ENCODE measurements around the gene CEP131. TPM values are rescaled to one million over a fixed set of nuclear protein-coding genes. Genes with fewer than 3 reads are reported as not detected.

The CEP131 gene
- total and polyA plus RNA-seq, 2 donors (not counting 3 experiments of a cell fraction or from before 2014, with no cell fraction given): 5.3 to 17.9 TPM

- CTCF ChIA-PET: interaction anchor here (1.5 kb wide), 1 partner anchor 18 kb away, joined by 3 read pairs; no protein-coding TSS in a partner anchor
- no peak overlapping the region for H2AFZ ChIP-seq (ENCODE audit: low read depth, low read length)
- intact Hi-C loops (cut with micrococcal nuclease) (no loop called here), dilution Hi-C loops (cut with MboI; ENCODE audit: extremely low pct_ligation_motif_present, low sequenced_read_pairs) (no loop called here)
- FAIRE-seq: no peak
- H3K9me1 ChIP-seq (replicated peaks; ENCODE audit: control insufficient read depth, extremely low read depth, insufficient read depth, low read length): no peaks in the 10 kb centered on the region
- H3K36me3 ChIP-seq (ENCODE audit: control insufficient read depth in 2 of 2, extremely low read depth in 1 of 2, insufficient read depth in 2 of 2, low read length in 2 of 2): no peaks in the 10 kb centered on the region
- no peak overlapping the region for H3K9ac ChIP-seq (replicated peaks; ENCODE audit: extremely low read depth, insufficient read depth, low read length)
- H3K27ac ChIP-seq (ENCODE audit: insufficient read depth, low read depth, low read length): no peak overlapping the region
- H3K4me2 ChIP-seq (ENCODE audit: insufficient read depth, low read length): no peak overlapping the region
- H4K20me1 ChIP-seq (replicated peaks; ENCODE audit: control insufficient read depth, extremely low read depth, insufficient read depth, low read length): no peaks in the 10 kb centered on the region
- peaks cover 0 to 1% of the 10 kb centered on the region in 2 experiments for H3K27me3 ChIP-seq (ENCODE audit: control insufficient read depth in 2 of 2, insufficient read depth in 2 of 2, low read length in 2 of 2)
- BruUV-seq (replicated peaks): no TSS peak
- no peak overlapping the region for H3K4me3 ChIP-seq (replicated peaks in 1 of 3; ENCODE audit: insufficient read depth in 1 of 3, low read depth in 1 of 3, low read length in 3 of 3)
- DNase-seq (ENCODE audit: low read depth, low spot score): no peak
- POLR2A ChIA-PET: no interaction called here
- H3K9me3 ChIP-seq (replicated peaks; ENCODE audit: control insufficient read depth, insufficient read depth, low read length): no peaks in the 10 kb centered on the region
- H3K4me1 ChIP-seq (ENCODE audit: control insufficient read depth, extremely low read depth, insufficient read depth, low read length): no peaks in the 10 kb centered on the region
- no peaks in the 10 kb centered on the region for H3K79me2 ChIP-seq (ENCODE audit: control insufficient read depth, insufficient read depth, low read length)
- no peak for TF ChIP-seq MAX (IDR thresholded peaks at IDR 0.05; ENCODE audit: insufficient read depth, insufficient read length)
- no peak for TF ChIP-seq POLR2A (IDR thresholded peaks at IDR 0.05; ENCODE audit: low read depth, low read length)
- TF ChIP-seq GATA2 (IDR thresholded peaks at IDR 0.05; ENCODE audit: insufficient read depth, insufficient read length, low read depth, low read length): no peak
- no peak for TF ChIP-seq POLR2AphosphoS5 (IDR thresholded peaks at IDR 0.05; ENCODE audit: insufficient read depth, low read depth, low read length)
Observed at GRCh38 chr17:81171941-81172340, 50.8 kb downstream of the CEP131 start.

GRCh38 chr17:81170727-81171494, 51.9 kb downstream of the CEP131 start:
- Histone ChIP-seq H3K27me3 (ENCODE audit: control insufficient read depth in 2 of 2, insufficient read depth in 2 of 2, low read length in 2 of 2) (peaks cover 0 to 5% of the 10 kb centered on the region in 2 experiments), H3K9me1 (replicated peaks; ENCODE audit: control insufficient read depth, extremely low read depth, insufficient read depth, low read length) (no peaks in the 10 kb centered on the region), H3K36me3 (ENCODE audit: control insufficient read depth in 2 of 2, extremely low read depth in 1 of 2, insufficient read depth in 2 of 2, low read length in 2 of 2) (no peaks in the 10 kb centered on the region), H2AFZ (ENCODE audit: low read depth, low read length) (no peak overlapping the region), H3K27ac (ENCODE audit: insufficient read depth, low read depth, low read length) (no peak overlapping the region), H3K4me2 (ENCODE audit: insufficient read depth, low read length) (no peak overlapping the region), H4K20me1 (replicated peaks; ENCODE audit: control insufficient read depth, extremely low read depth, insufficient read depth, low read length) (no peaks in the 10 kb centered on the region), H3K79me2 (ENCODE audit: control insufficient read depth, insufficient read depth, low read length) (no peaks in the 10 kb centered on the region), H3K4me1 (ENCODE audit: control insufficient read depth, extremely low read depth, insufficient read depth, low read length) (no peaks in the 10 kb centered on the region), H3K9ac (replicated peaks; ENCODE audit: extremely low read depth, insufficient read depth, low read length) (no peak overlapping the region), H3K9me3 (replicated peaks; ENCODE audit: control insufficient read depth, insufficient read depth, low read length) (no peaks in the 10 kb centered on the region), H3K4me3 (replicated peaks in 1 of 3; ENCODE audit: insufficient read depth in 1 of 3, low read depth in 1 of 3, low read length in 3 of 3) (no peak overlapping the region)
- dilution Hi-C loops (cut with MboI; ENCODE audit: extremely low pct_ligation_motif_present, low sequenced_read_pairs) (no loop called here), intact Hi-C loops (cut with micrococcal nuclease) (no loop called here)
- CTCF ChIA-PET: interaction anchor here (1.0 to 1.5 kb wide), 2 partner anchors 19 to 28 kb away, joined by 3 read pairs; no protein-coding TSS in a partner anchor
- FAIRE-seq: no peak
- no TSS peak for BruUV-seq (replicated peaks)
- no peak for DNase-seq (ENCODE audit: low read depth, low spot score)
- TF ChIP-seq POLR2A (IDR thresholded peaks at IDR 0.05; ENCODE audit: low read depth, low read length): no peak
- no peak for TF ChIP-seq FOS (IDR thresholded peaks at IDR 0.05; ENCODE audit: borderline replicate concordance, insufficient read depth, low read length)
- no peak for TF ChIP-seq EZH2 (IDR thresholded peaks at IDR 0.05; ENCODE audit: borderline replicate concordance, low read depth, low read length, severe bottlenecking)
- TF ChIP-seq MAX (IDR thresholded peaks at IDR 0.05; ENCODE audit: insufficient read depth, insufficient read length): no peak
- no peak for TF ChIP-seq CTCF (IDR thresholded peaks at IDR 0.05; ENCODE audit: extremely low read depth in 1 of 2, insufficient read depth in 1 of 2, low read depth in 1 of 2, low read length in 2 of 2)
- no peak for TF ChIP-seq POLR2AphosphoS5 (IDR thresholded peaks at IDR 0.05; ENCODE audit: insufficient read depth, low read depth, low read length)
- no peak for TF ChIP-seq GATA2 (IDR thresholded peaks at IDR 0.05; ENCODE audit: insufficient read depth, insufficient read length, low read depth, low read length)
- TF ChIP-seq MYC (IDR thresholded peaks at IDR 0.05; ENCODE audit: low read depth, low read length): no peak
- no peak for TF ChIP-seq JUN (IDR thresholded peaks at IDR 0.05; ENCODE audit: borderline replicate concordance, insufficient read depth, insufficient read length, low read depth)
- POLR2A ChIA-PET: no interaction called here
